HEK293 (cell line): ENCODE results near the gene APOC3.

Experiments used
- CTCF ChIA-PET: fragments of 350-600 bp; formaldehyde crosslinking; extraction: SDS; loops from one replicate; lab custom pipeline; 2021; ENCODE audit warnings: antibody characterized with exemption; lab: Yijun Ruan, JAX
- POLR2A ChIA-PET: fragments of 300-600 bp; formaldehyde crosslinking; extraction: SDS; loops from one replicate; lab custom pipeline; 2020; ENCODE audit warnings: antibody characterized with exemption, inconsistent platforms; lab: Yijun Ruan, JAX
- H3K27ac ChIP-seq: fragments of 200-500 bp; sonication (Bioruptor generic); 2 replicates; pipeline ENCODE4 v1.5.1; 2014; ENCODE audit warnings: low read depth, low read length, control low read depth, inconsistent platforms; ENCODE audit errors: extremely low read depth
- H3K36me3 ChIP-seq, 2 experiments: fragments of 200-500 bp in 1 of 2; sonication (Bioruptor generic) in 1 of 2; 1 replicate in 1 of 2; 2 replicates in 1 of 2; pipeline ENCODE4 v1.5.1; 2014 to 2017; ENCODE audit warnings: inconsistent platforms in 2 of 2, low read length in 2 of 2; ENCODE audit not compliant: control insufficient read depth in 2 of 2, insufficient read depth in 1 of 2
- H3K4me1 ChIP-seq: fragments of 200-500 bp; sonication (Bioruptor generic); 2 replicates; pipeline ENCODE4 v1.5.1; 2014; ENCODE audit warnings: mild to moderate bottlenecking, low read length, inconsistent platforms; ENCODE audit not compliant: control insufficient read depth, insufficient read depth
- H3K4me3 ChIP-seq: 2 replicates; pipeline ENCODE4 v1.5.1; 2011; ENCODE audit warnings: low read depth, mild to moderate bottlenecking, control low read depth, low read length, moderate library complexity
- H3K9me3 ChIP-seq: fragments of 200-500 bp; sonication (Bioruptor generic); 2 replicates; pipeline ENCODE4 v1.5.1; 2014; ENCODE audit warnings: low read depth, low read length, inconsistent platforms; ENCODE audit not compliant: control insufficient read depth, insufficient read depth
- ATF2 ChIP-seq: fragments of 450-650 bp; formaldehyde crosslinking; IDR thresholded peaks from 2 replicates; pipeline ENCODE4 v1.5.1; 2016; ENCODE audit warnings: missing biosample characterization, missing genetic modification characterization, low read depth
- EGR2 ChIP-seq: fragments of 450-650 bp; formaldehyde crosslinking; IDR thresholded peaks from 2 replicates; pipeline ENCODE4 v1.5.1; 2016; ENCODE audit warnings: low read depth, missing biosample characterization, missing genetic modification characterization
- GLIS2 ChIP-seq: fragments of 450-650 bp; formaldehyde crosslinking; IDR thresholded peaks from 2 replicates; pipeline ENCODE4 v1.5.1; 2016; ENCODE audit warnings: missing biosample characterization, missing genetic modification characterization
- KLF9 ChIP-seq: fragments of 450-650 bp; formaldehyde crosslinking; IDR thresholded peaks from 2 replicates; pipeline ENCODE4 v1.5.1; 2016; ENCODE audit warnings: missing biosample characterization, missing genetic modification characterization, low read depth
- PRDM10 ChIP-seq: fragments of 450-650 bp; formaldehyde crosslinking; IDR thresholded peaks from 2 replicates; pipeline ENCODE4 v1.5.1; 2016; ENCODE audit warnings: missing biosample characterization, missing genetic modification characterization
- YY1 ChIP-seq: fragments of 450-650 bp; formaldehyde crosslinking; IDR thresholded peaks from 2 replicates; pipeline ENCODE4 v1.5.1; 2018; ENCODE audit warnings: missing biosample characterization, missing genetic modification characterization
- ZFHX2 ChIP-seq: fragments of 450-650 bp; formaldehyde crosslinking; conservative IDR thresholded peaks from 2 replicates; pipeline ENCODE4 v1.5.1; 2016; ENCODE audit warnings: missing biosample characterization, missing genetic modification characterization
- ZNF175 ChIP-seq: fragments of 450-650 bp; formaldehyde crosslinking; IDR thresholded peaks from 2 replicates; pipeline ENCODE4 v1.5.1; 2016; ENCODE audit warnings: missing biosample characterization, missing genetic modification characterization
- ZNF184 ChIP-seq: fragments of 450-650 bp; IDR thresholded peaks from 2 replicates; pipeline ENCODE4 v1.5.1; 2018; ENCODE audit warnings: missing biosample characterization, mild to moderate bottlenecking, missing genetic modification characterization
- ZNF19 ChIP-seq: fragments of 450-650 bp; formaldehyde crosslinking; IDR thresholded peaks from 2 replicates; pipeline ENCODE4; 2016; ENCODE audit warnings: missing biosample characterization, missing genetic modification characterization, low read depth
- ZNF280D ChIP-seq: fragments of 450-650 bp; formaldehyde crosslinking; IDR thresholded peaks from 2 replicates; pipeline ENCODE4 v1.5.1; 2016; ENCODE audit warnings: missing biosample characterization, missing genetic modification characterization
- ZNF449 ChIP-seq: fragments of 450-650 bp; formaldehyde crosslinking; IDR thresholded peaks from 2 replicates; pipeline ENCODE4 v1.5.1; 2017; ENCODE audit warnings: missing biosample characterization, mild to moderate bottlenecking, missing genetic modification characterization, moderate library complexity
- ZSCAN5A ChIP-seq: fragments of 450-650 bp; formaldehyde crosslinking; IDR thresholded peaks from 2 replicates; pipeline ENCODE4 v1.5.1; 2016; ENCODE audit warnings: missing biosample characterization, missing genetic modification characterization

APOC3 gene

GRCh38 chr11:116836632-116836991 lies 6.9 kb downstream of the APOC3 start:
- H3K4me1 ChIP-seq = no peaks in the 10 kb centered on the region
- TF ChIP-seq YY1 = no peak
- TF ChIP-seq ZSCAN5A = no peak
- TF ChIP-seq ZNF19 = no peak
- TF ChIP-seq KLF9 (tag by site-specific recombination) = no peak
- TF ChIP-seq, all 188 proteins: peak for 0
- no peak overlapping the region for H3K4me3 ChIP-seq
- H3K27ac ChIP-seq = no peak overlapping the region
- CTCF ChIA-PET = interaction anchor here (0.7 to 4.9 kb wide), 18 partner anchors 9 to 390 kb away, joined by 3 to 118 read pairs (median 6); partner anchors contain the start of genes APOA5, SIK3 and ZPR1
- H3K9me3 ChIP-seq = no peaks in the 10 kb centered on the region
- H3K36me3 ChIP-seq = no peaks in the 10 kb centered on the region
- POLR2A ChIA-PET = interaction anchor here (1.1 to 2.3 kb wide), 4 partner anchors 17 to 308 kb away, joined by 4 to 13 read pairs (median 8); partner anchors contain the start of genes APOA5, PAFAH1B2 and ZPR1

- Histone ChIP-seq H3K27ac (no peak within 1 kb of the TSS), H3K36me3 (no peaks in the 10 kb centered on the region), H3K9me3 (no peaks in the 10 kb centered on the region), H3K4me3 (no peak within 1 kb of the TSS), H3K4me1 (no peaks in the 10 kb centered on the region)
- POLR2A ChIA-PET = interaction anchor here (2.3 kb wide), 1 partner anchor 47 kb away, joined by 13 read pairs; the partner anchor contains the start of gene APOA5
- TF ChIP-seq EGR2 (tag by site-specific recombination) = peak; percentile 76
- no peak for TF ChIP-seq ZNF175 (tag by site-specific recombination)
- no peak for TF ChIP-seq ZNF184 (tag by site-specific recombination)
- TF ChIP-seq ZNF449 = no peak
- TF ChIP-seq ZNF280D (tag by site-specific recombination) = no peak
- no peak for TF ChIP-seq PRDM10 (tag by site-specific recombination)
- peak; percentile 68 for TF ChIP-seq ZFHX2 (tag by site-specific recombination)
- no peak for TF ChIP-seq GLIS2 (tag by site-specific recombination)
- no peak for TF ChIP-seq ATF2 (tag by site-specific recombination)
- CTCF ChIA-PET = interaction anchor here (1.0 to 4.9 kb wide), 3 partner anchors 11 to 66 kb away, joined by 4 to 118 read pairs (median 7); partner anchors contain the start of gene APOA5
Measured at GRCh38 chr11:116837231-116838091, 7.8 kb downstream of the APOC3 start, which contains the start of gene APOA1. Gene APOA1, minus strand, starts transcription at chr11:116837622. Its CDS starts 235 bp downstream, at chr11:116837387.
